Activated CD8-positive, alpha-beta memory T cell treated with anti-CD3 and anti-CD28 coated beads for 1 hour (primary cell): ENCODE measurements around the gene MRFAP1.

ENCODE experiments used
- DNase-seq, 2 donors: peaks; one replicate each; pipeline ENCODE4 v3.0.0-alpha.2; 2020; ENCODE audit warnings: low read depth in 1 of 2; ENCODE audit errors: extremely low read depth in 1 of 2

The MRFAP1 gene

GRCh38 chr4:6640292-6641163 is at the start of gene MRFAP1:
MRFAP1 (plus strand) TSS chr4:6640685; CDS start chr4:6640863, 178 bp downstream.
- DNase-seq, result peak; percentile 80 to 91

- no peak for DNase-seq
Measured at GRCh38 chr4:6591313-6591712, 49.2 kb upstream of the MRFAP1 start.

- DNase-seq, result no peak
Measured at GRCh38 chr4:6591781-6592180, 48.7 kb upstream of the MRFAP1 start.

DNA sequence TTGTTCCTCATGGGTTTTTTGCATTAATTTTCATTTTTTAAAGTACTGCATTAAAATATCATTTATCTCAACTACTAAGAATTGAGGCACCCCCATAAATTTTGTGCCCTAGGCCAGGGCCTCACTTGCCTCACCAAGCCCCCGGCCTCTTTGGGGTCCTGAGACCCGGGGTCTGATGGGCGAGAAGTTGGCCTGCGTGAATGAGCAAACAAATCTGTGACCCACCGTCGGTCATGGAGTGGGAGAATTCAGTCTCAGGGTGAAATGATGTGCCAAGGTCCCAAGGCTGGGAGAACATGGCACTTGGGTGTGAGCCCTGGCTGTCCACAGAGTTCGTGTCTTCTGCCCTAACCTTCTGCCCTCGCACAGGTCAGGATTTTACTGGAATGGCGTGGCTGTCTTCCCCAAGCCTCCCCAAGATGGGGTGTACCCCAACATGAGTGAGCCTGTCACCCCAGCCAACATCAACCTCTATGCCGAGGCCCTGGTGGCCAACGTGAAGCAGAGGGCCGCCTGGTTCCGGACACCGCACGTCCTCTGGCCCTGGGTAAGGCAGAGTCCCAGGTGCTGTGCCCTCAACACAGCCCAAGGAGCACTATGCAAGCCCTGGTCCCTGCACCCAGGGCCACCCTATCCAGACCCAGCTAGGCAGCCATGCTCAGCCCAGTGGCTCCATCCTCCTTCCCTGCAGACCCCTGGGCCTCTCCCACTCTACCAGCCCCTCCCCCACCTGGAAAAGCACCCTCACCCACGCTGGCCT is 47.5 kb upstream of the MRFAP1 start:
- DNase-seq, result no peak

DNA sequence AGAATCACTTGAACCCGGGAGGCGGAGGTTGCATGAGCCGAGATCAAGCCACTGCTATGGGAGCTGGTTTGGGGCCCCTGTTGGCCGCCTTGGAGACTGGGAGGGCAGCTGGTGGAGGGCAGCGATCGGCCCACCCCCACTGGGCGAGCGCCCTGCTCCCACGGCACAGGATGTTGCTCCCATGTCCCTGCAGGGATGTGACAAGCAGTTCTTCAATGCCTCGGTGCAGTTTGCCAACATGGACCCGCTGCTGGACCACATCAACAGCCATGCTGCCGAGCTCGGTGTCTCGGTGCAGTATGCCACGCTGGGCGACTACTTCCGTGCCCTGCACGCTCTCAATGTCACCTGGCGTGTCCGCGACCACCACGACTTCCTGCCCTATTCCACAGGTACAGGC is 46.1 kb upstream of the MRFAP1 start:
- no peak for DNase-seq

GRCh38 chr4:6594826-6595355 is 45.6 kb upstream of the MRFAP1 start:
- DNase-seq, result no peak

DNA sequence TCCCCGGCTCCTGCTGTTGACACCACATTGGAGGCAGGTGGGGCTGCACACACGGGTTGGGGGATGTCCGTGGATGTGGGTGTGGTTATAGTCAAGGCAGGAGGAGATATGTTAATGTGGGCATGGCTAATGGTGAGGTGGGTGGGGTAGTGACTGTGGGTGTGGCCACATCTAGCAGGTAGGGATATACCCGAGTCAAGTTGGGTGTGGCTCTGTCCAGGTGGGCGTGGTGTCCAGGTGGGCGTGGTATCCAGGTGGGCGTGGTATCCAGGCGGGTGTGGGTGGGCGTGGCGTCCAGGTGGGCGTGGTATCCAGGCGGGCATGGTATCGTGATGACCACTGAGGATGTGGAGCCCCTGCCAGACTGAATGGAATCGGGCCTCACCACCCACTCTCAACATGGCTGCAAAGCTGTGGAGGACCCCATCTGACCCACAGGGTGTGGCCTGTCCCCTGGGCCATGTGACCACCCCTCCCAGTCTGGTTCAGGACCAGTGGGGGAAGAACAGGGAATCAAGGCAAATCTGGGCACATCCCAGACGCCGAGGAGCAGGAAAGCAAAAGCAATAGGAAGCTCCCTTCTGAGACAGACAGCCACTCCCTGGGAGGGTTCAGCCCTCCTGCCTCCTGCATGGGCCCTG is 44.5 kb upstream of the MRFAP1 start:
- DNase-seq, result no peak

- no peak for DNase-seq
Measured at GRCh38 chr4:6596948-6597347, 43.5 kb upstream of the MRFAP1 start.

DNA sequence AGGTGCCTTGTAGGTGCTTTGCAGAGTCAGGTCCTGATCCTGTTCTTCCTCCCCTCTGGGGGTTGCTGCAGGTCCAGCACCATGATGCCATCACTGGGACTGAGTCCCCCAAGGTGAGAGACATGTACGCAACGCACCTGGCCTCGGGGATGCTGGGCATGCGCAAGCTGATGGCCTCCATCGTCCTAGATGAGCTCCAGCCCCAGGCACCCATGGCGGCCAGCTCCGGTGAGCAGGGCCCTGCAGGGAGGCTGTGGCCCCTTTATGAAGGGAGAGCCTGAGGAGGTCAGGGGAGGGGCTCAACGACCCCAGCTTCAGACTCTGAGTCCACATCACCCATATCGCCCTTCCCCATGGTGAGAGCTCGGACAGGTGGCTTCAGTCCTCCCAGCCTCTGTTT is 42.4 kb upstream of the MRFAP1 start:
- DNase-seq, result no peak

GRCh38 chr4:6598641-6599040 is 41.8 kb upstream of the MRFAP1 start:
- DNase-seq, result no peak

DNA sequence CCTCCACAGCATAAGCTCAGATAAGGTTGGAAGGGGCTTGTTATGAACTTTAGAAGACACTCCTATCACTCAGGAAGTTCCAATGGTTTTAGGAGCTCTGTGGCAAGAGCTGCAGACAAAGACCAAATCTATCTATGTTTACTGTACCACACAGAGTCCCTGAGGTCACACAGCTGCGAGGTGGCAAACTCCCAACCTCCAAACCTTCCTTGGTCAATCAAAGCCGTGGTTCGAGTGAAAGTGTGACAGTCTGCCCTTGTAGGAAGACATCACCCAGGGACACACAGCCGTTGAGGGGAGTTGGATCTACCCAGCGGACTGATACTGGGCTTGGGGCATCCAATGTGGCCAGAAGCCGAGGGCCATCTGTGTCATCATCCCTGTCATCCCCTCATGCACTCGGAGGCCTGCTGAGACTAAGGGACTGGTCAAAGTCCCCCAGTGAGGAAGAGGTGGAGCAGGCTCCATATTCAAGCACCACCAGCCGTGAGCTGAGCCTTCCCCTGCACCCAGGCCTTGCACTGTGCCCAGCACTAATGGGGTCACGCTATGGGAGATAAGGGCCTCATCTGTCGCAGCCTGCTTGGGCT is 38.7 kb upstream of the MRFAP1 start:
- no peak for DNase-seq

DNA sequence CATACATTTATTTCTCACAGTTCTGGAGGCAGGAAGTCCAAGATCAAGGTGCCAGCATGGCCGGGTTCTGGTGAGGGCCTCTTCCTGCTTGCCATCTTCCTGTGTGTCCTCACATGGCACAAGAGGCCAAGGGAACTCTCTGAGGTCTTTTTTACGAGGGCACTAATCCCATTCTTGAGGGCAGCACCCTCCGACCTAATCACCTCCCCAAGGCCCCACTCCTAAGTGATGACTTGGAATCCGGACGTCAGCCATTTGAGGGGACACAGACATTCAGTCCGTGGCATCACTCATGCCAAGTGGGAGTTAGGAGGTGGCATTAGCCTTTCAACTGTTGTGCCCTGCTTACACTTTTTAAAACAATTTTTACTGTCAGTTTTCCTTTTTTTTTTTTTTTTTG is 38.2 kb upstream of the MRFAP1 start:
- no peak for DNase-seq

DNA sequence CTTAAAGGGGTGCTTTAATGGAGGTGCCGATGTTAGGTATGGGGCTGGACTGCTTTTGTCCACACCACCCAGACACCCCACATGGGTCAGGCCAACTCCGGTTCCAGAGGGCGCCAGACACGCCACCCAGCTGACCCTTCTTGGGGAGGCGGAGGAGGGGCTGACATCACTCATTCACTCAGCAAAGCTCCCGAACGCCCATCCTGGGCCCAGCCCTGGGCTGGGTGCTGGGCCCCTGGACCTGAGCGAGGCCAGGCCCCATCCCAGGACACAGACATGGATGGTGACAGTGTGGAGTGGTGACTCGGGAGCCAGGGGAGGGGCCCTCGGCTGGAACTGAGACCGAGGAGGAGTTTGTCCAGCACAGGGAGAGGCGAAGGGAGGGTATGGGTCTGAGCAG is 37.4 kb upstream of the MRFAP1 start:
- no peak for DNase-seq

DNA sequence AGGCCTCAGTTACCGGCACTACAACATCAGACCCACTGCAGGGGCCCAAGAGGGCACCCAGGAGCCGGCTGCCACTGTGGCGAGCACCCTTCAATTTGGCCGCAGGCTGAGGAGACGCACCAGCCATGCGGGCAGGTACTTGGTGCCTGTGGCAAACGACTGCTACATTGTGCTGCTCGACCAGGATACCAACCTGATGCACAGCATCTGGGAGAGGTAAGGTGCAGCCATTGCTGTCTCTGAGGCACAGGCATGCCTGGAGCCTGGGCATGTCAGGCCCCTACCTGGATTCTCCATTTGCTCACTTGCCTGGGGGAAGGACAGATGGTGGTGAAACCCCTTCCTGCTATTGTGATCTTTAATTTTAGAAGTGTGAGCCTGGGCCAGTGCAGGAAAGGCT is 35.4 kb upstream of the MRFAP1 start:
- no peak for DNase-seq

DNA sequence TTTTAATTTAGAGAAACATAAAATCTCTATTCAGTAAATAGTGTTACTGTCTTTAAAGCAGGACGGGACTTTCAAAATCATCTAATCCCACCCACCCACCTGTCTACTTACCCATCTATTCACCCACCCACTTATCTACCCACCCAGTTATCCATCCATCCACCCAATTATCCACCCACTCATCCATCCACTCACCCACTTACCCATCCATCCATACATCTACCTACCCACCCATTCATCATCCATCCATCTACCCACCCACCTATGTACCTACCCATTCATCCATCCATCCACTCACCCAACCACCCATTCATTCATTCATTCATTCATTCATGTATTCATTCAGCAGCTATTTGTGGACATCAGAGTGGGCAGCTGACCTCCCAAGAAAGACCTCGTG is 34.9 kb upstream of the MRFAP1 start:
- DNase-seq, result no peak

GRCh38 chr4:6606465-6607235 is 33.8 kb upstream of the MRFAP1 start:
- DNase-seq, result no peak

- DNase-seq, result no peak
Measured at GRCh38 chr4:6607368-6608055, 33.0 kb upstream of the MRFAP1 start.

DNA sequence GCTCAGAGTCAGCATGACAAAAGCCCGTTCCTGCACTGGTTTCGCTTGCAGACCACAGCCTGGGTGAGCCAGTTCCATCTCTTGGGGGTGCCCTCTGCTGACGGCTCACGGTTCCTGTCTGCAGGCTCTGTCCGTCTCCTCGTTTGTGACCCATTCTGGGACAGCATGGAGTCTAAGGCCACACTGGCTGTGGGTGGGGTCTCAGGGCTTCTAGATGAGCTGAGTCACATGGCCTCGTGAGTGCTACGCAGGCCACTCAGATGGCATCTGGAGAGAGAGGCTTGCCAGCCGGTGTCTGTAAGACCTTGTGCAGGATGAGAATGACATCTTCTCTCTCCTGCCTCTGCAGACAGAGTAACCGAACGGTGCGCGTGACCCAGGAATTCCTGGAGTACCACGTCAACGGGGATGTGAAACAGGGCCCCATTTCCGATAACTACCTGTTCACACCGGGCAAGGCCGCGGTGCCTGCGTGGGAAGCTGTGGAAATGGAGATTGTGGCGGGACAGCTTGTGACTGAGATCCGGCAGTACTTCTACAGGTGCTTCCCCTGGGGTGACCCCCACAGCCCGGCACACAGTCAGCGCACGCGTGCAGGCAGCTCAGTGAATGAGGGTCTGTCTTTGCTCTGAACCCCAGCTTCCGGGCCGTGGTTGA is 31.6 kb upstream of the MRFAP1 start:
- no peak for DNase-seq

- no peak for DNase-seq
Measured at GRCh38 chr4:6609415-6610079, 30.9 kb upstream of the MRFAP1 start.
